GM12872 (cell line): ENCODE measurements around the gene PLEKHM1.

Experiments used
- CTCF ChIP-seq: IDR thresholded peaks from 3 replicates; pipeline ENCODE4 v1.5.1; 2011; ENCODE audit warnings: low read depth, mild to moderate bottlenecking, low read length, moderate library complexity; ENCODE audit not compliant: insufficient read depth

The PLEKHM1 gene

DNA sequence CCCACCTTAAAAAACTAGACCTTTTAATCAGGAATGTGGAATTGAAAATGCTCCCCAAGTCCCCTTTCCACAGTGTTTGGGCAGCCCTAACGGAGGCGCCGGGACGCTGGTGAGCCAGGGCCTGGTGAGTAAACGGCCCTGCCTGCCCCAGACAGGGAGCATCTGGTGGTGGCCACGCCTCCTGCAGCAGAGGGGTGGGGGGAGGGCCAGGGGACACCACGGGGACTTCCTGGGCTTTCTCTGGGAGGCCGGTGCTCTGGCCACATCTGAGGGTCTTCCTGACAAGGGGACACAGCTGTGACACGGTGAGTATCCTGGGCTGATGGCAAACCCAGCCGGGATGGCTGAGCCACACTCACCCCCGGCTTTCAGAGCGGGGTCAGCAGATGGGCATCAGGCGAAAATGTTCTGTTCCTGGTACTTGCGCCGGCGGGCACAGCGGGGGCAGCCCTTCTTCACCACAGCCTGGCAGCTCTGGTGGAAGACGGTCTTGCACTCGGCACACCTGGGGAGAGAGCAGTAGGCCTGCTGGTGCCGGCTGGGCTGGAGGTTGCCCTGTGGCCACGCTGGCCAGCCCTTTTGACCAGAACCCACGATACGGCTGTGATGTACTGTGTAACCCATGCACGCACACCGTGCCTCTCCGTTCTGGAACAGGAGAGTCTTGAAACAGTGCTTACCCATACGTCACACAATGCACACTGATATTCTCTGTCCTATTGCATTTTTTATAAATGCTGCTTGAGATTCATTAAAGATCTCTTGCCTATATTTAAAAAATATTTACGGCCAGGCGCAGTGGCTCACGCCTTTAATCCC, 52.8 kb downstream of the PLEKHM1 start:
- no peak for TF ChIP-seq CTCF

- no peak for TF ChIP-seq CTCF
Measured at GRCh38 chr17:45436625-45437464, 53.7 kb downstream of the PLEKHM1 start.

GRCh38 chr17:45436161-45436560, 54.4 kb downstream of the PLEKHM1 start:
- TF ChIP-seq CTCF, result no peak

DNA sequence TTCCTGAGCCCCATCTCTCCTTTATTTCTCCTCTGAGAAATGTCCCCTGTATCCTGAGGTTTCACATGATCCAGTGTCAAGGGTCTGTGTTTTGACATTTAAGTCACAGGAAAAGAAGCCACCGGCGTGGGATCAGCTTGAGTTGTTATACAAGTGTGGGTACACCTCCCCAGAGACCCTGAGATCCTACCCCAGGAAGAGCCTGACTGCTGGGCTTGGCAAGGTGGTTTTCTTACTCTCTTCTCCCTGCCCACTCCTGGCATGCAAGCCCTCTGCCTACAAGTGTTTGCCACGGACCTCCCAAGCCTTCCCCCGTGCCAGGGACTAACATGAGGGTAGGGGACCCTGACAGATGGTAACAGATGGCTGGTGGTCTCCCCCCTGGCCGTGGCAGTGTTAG, 55.0 kb downstream of the PLEKHM1 start:
- TF ChIP-seq CTCF, result no peak

- no peak for TF ChIP-seq CTCF
Measured at GRCh38 chr17:45433159-45433535, 57.4 kb downstream of the PLEKHM1 start.

DNA sequence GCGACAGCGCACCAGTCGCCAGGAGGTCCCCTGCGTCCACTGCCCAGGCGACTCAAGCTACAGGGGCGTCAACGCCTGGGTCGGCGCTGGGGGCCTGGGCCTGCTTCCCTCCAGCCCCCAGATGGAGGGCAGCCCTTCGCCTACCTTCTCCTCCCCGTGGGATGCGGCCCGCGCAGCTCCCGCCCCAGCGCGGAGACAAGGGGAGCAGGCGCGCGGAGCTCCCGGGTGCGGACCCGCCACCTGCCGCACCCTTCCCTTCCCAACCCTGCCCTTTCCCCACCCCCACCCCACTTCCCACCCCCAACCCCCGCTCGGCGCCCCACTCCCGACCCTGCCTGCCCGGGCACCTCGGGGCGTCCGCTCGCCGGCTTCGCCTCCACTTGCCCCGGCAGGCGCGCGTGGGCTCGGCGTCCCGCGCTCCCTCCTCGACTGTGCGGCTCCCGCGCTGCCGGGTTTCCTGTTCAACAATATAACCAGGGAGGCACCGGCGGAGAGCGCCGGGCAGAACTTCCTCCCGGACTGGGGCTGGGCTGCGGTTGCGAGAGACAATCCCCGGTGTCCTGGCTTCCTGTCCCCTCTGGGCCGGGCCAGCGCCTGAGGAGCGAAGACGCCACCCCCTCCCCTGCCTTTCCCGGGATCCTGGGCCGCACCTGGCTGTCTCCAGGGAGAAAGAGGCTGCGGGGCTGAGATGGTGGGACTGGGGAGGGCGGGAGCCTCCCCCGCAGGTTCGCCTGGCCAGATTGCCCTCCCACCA, 57.9 kb downstream of the PLEKHM1 start, which contains the start of gene ARHGAP27:
TSS of gene ARHGAP27 (minus strand) at position 466 of the 754 bp plus-strand sequence. CDS start 2,591 bp downstream, outside the sequence.
- TF ChIP-seq CTCF, result no peak
